Kidney (tissue), 22 donors: Measurements from ENCODE around the gene NOTUM. TPM values are rescaled to one million over a fixed set of nuclear protein-coding genes. Genes with fewer than 3 reads are reported as not detected.

Source experiments
- DNase-seq, 5 donors: peaks; one replicate each; pipeline ENCODE4 v3.0.0-alpha.2; 2013 to 2020
- FAIRE-seq: peaks from 2 replicates; lab custom pipeline; 2012; peaks lifted over from hg19 to GRCh38; lab: Jason Lieb, UNC
- H3K27ac ChIP-seq, 2 donors: one replicate each; pipeline ENCODE4 v1.7.0; 2013; ENCODE audit warnings: low read depth in 2 of 2, low read length in 2 of 2, inconsistent platforms in 1 of 2
- H3K27me3 ChIP-seq: one replicate; pipeline ENCODE4 v1.7.1; 2013; ENCODE audit warnings: low read length, inconsistent platforms; ENCODE audit not compliant: control insufficient read depth, insufficient read depth
- H3K36me3 ChIP-seq, 3 donors: one replicate each; pipeline versions ENCODE4 v1.7.0 to v1.7.1; 2013; ENCODE audit warnings: low read length in 3 of 3, control low read depth in 1 of 3, inconsistent platforms in 1 of 3; ENCODE audit not compliant: insufficient read depth in 3 of 3, control insufficient read depth in 2 of 3
- H3K4me1 ChIP-seq, 3 donors: one replicate each; pipeline versions ENCODE4 v1.7.0 to v1.7.1; 2013; ENCODE audit warnings: low read length in 3 of 3, inconsistent platforms in 1 of 3, low read depth in 1 of 3; ENCODE audit not compliant: control insufficient read depth in 2 of 3, insufficient read depth in 2 of 3
- H3K4me3 ChIP-seq, 3 donors: one replicate each; pipeline versions ENCODE4 v1.7.0 to v1.8.1; 2013; ENCODE audit warnings: low read length in 3 of 3, control low read depth in 1 of 3, inconsistent platforms in 1 of 3
- H3K9ac ChIP-seq, 3 donors: one replicate each; pipeline versions ENCODE4 v1.7.0 to v1.7.1; 2013; ENCODE audit warnings: low read length in 3 of 3, control low read depth in 1 of 3, inconsistent platforms in 1 of 3
- H3K9me3 ChIP-seq, 3 donors: one replicate each; pipeline versions ENCODE4 v1.7.0 to v1.7.1; 2013; ENCODE audit warnings: low read length in 3 of 3, control low read depth in 1 of 3, inconsistent platforms in 1 of 3; ENCODE audit not compliant: control insufficient read depth in 2 of 3, insufficient read depth in 1 of 3
- intact Hi-C: fragments of 100-400 bp; cut with DNase I; formaldehyde crosslinking; loops from one replicate; pipeline ENCODE4 v1.11.1; 2022
- long read RNA-seq, 10 donors: library from polyadenylated mRNA in 1 of 10; unstranded in 1 of 10; transcript quantifications; one replicate each; pipeline ENCODE4 v2.0.0 and lab custom pipeline, GENCODE V29; 2021 to 2026
- polyA plus RNA-seq: library from polyadenylated mRNA; stranded (reverse); fragments of 350-450 nt; fragmentation: Illumina TruSeq; extraction: RNeasy Lipid Tissue Mini Kit (QIAGEN cat#74804); gene quantifications from one replicate; pipeline ENCODE4 v1.2.3, GENCODE V29; 2014; ENCODE audit warnings: low read depth, low replicate concordance; ENCODE audit not compliant: insufficient read depth
- total RNA-seq: library from RNA; stranded (reverse); fragmentation: NEBNext Ultra II Directional; extraction: Animal tissue kit (Norgen Biotek cat#: 25700); gene quantifications from one replicate; pipeline ENCODE4 v1.2.1, GENCODE V29; 2021
- TF ChIP-seq, protein P1 (sequence below): IDR thresholded peaks from 3 replicates; pipeline ENCODE4 v1.5.1; 2012; ENCODE audit warnings: mild to moderate bottlenecking, moderate library complexity, borderline replicate concordance; ENCODE audit not compliant: insufficient read depth; ENCODE audit errors: extremely low read depth
- donor health status: control.
- donor health status: control.
- donor health status: control.
- donor health status: control.
- donor health status: control.
- donor health status: DM: yes; HTN: yes; CAD: no.
- donor health status: Normal renal cell carcinoma (clear cell type).

Gene NOTUM
- total RNA-seq (not detected), polyA plus RNA-seq (not detected)
- long read RNA-seq, donor 1, partial matches to known transcripts, result 12 of 12 reads
- long read RNA-seq, donor 1, other reads (novel, unspliced or antisense), result 0 of 12 reads
- long read RNA-seq, donor 2, result 0 reads
- long read RNA-seq, donor 3, result 0 reads
- long read RNA-seq, donor 4, result 0 reads
- long read RNA-seq, donor 5, result 0 reads
- long read RNA-seq, donor 6, result 0 reads
- long read RNA-seq, donor 7, partial matches to known transcripts, result 0 of 1 reads
- long read RNA-seq, donor 7, other reads (novel, unspliced or antisense), result 1 of 1 reads
- long read RNA-seq, donor 8, partial matches to known transcripts, result 0 of 1 reads
- long read RNA-seq, donor 8, other reads (novel, unspliced or antisense), result 0 of 1 reads
- long read RNA-seq, donor 9, result 0 reads
- long read RNA-seq, donor 10, result 0 reads

DNA sequence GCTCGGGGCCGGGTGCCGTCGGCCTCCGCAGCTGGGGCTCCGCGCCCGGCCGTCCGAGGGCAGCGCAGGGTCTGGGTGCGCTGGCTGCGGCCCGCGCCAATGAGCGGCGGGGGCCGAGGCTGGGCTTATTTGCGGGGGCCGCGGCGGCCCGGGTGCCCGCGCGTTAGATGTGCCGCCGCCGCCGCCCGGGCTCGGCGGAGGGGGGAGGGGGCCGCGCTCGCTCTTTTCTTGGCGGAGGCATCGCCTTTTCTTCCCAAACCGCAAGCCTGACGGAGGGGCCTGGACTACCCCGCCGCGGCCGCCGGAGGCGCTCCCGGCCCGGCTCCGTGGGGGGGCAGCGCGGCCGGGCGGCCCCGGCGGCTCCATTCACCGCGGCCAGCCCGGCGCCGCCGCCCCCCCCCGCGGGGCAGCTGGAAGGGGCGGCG is at the start of gene NOTUM:
TSS of gene NOTUM (minus strand) at position 101 of the 425 bp plus-strand sequence. CDS start 278 bp downstream, outside the sequence.
- TF ChIP-seq, protein P1, sequence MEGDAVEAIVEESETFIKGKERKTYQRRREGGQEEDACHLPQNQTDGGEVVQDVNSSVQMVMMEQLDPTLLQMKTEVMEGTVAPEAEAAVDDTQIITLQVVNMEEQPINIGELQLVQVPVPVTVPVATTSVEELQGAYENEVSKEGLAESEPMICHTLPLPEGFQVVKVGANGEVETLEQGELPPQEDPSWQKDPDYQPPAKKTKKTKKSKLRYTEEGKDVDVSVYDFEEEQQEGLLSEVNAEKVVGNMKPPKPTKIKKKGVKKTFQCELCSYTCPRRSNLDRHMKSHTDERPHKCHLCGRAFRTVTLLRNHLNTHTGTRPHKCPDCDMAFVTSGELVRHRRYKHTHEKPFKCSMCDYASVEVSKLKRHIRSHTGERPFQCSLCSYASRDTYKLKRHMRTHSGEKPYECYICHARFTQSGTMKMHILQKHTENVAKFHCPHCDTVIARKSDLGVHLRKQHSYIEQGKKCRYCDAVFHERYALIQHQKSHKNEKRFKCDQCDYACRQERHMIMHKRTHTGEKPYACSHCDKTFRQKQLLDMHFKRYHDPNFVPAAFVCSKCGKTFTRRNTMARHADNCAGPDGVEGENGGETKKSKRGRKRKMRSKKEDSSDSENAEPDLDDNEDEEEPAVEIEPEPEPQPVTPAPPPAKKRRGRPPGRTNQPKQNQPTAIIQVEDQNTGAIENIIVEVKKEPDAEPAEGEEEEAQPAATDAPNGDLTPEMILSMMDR, result no peak
- Histone ChIP-seq H3K9ac (no peak within 1 kb of the TSS), H3K4me1 (peaks cover 0 to 3% (median 0%) of the 10 kb centered on the region in 3 donors), H3K4me3 (no peak within 1 kb of the TSS), H3K9me3 (no peaks in the 10 kb centered on the region), H3K27ac (no peak within 1 kb of the TSS), H3K27me3 (peaks cover 13% of the 10 kb centered on the region), H3K36me3 (no peaks in the 10 kb centered on the region)
- FAIRE-seq (no peak), DNase-seq (peak in 1 of 5 donors; percentile 64)
- intact Hi-C loops, result loop anchor here (10.0 kb wide), 1 partner anchor 54 kb away; no protein-coding TSS in a partner anchor

- no peaks in the 10 kb centered on the region for H3K27me3 ChIP-seq
- H3K4me3 ChIP-seq, result no peak overlapping the region
- DNase-seq, result no peak
- H3K9me3 ChIP-seq, result no peaks in the 10 kb centered on the region
- no peak overlapping the region for H3K27ac ChIP-seq
- no peak for FAIRE-seq
- no peaks in the 10 kb centered on the region for H3K4me1 ChIP-seq
- H3K9ac ChIP-seq, result no peak overlapping the region
- TF ChIP-seq, protein P1, result no peak
- intact Hi-C loops, result no loop called here
- H3K36me3 ChIP-seq, result no peaks in the 10 kb centered on the region
These were observed 48.4 kb upstream of the NOTUM start for GRCh38 chr17:82009413-82009812.

DNA sequence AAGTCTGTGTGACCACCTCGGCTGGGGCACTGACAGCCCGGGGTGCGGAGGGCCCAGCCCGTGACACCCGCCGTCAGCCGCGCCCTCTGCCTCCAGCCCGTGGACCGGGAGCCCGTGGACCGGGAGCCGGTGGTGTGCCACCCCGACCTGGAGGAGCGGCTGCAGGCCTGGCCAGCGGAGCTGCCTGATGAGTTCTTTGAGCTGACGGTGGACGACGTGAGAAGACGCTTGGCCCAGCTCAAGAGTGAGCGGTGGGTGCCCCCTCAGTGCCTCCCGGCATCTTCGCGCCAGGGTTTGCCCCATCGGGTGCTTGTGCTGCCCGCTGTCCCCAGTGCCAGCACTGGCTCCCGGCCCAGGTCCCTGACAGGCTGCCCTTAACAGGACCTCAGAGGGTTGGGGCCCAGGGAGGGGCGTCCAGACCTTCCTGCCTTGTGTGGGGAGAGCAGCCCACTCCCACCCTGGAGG is 48.0 kb upstream of the NOTUM start:
- Histone ChIP-seq H3K27me3 (no peaks in the 10 kb centered on the region), H3K4me1 (no peaks in the 10 kb centered on the region), H3K9ac (no peak overlapping the region), H3K27ac (no peak overlapping the region), H3K4me3 (no peak overlapping the region), H3K36me3 (no peaks in the 10 kb centered on the region), H3K9me3 (no peaks in the 10 kb centered on the region)
- FAIRE-seq (no peak), DNase-seq (no peak)
- TF ChIP-seq, protein P1, result no peak
- intact Hi-C loops, result no loop called here
